Liver (tissue), 9 donors: ENCODE results near the gene OR10A2. TPM values are rescaled to one million over a fixed set of nuclear protein-coding genes. Genes with fewer than 3 reads are reported as not detected.

Experiments used
- DNase-seq: peaks from one replicate; pipeline ENCODE4 v3.0.0-alpha.2; 2017; ENCODE audit warnings: low spot score
- H3K27ac ChIP-seq, 2 donors: one replicate each; pipeline ENCODE4 v1.7.0; 2013; ENCODE audit warnings: inconsistent platforms in 2 of 2, low read length in 2 of 2, control low read depth in 1 of 2, low read depth in 1 of 2, mild to moderate bottlenecking in 1 of 2
- H3K27me3 ChIP-seq, 4 donors: one replicate each; pipeline versions ENCODE4 v1.6.1 to v1.7.0; 2013; ENCODE audit warnings: low read length in 3 of 4, inconsistent platforms in 1 of 4, mild to moderate bottlenecking in 1 of 4, moderate library complexity in 1 of 4; ENCODE audit not compliant: control insufficient read depth in 4 of 4, insufficient read depth in 4 of 4
- H3K36me3 ChIP-seq, 4 donors: one replicate each; pipeline versions ENCODE4 v1.6.1 to v1.7.0; 2013; ENCODE audit warnings: low read length in 3 of 4, mild to moderate bottlenecking in 3 of 4, low read depth in 1 of 4, moderate library complexity in 1 of 4; ENCODE audit not compliant: control insufficient read depth in 4 of 4, insufficient read depth in 3 of 4
- H3K4me1 ChIP-seq, 4 donors: one replicate each; pipeline versions ENCODE4 v1.6.1 to v1.7.0; 2013; ENCODE audit warnings: low read length in 3 of 4, mild to moderate bottlenecking in 3 of 4, moderate library complexity in 1 of 4; ENCODE audit not compliant: control insufficient read depth in 4 of 4, insufficient read depth in 4 of 4
- H3K4me3 ChIP-seq, 3 donors: one replicate each; pipeline versions ENCODE4 v1.6.1 to v1.7.0; 2013; ENCODE audit warnings: low read length in 3 of 3, control low read depth in 1 of 3, low read depth in 1 of 3, mild to moderate bottlenecking in 1 of 3
- H3K9ac ChIP-seq, 2 donors: one replicate each; pipeline ENCODE4 v1.7.0; 2013; ENCODE audit warnings: low read length in 2 of 2, mild to moderate bottlenecking in 2 of 2, moderate library complexity in 2 of 2, control low read depth in 1 of 2, low read depth in 1 of 2
- H3K9me3 ChIP-seq, 4 donors: one replicate each; pipeline versions ENCODE4 v1.6.1 to v1.7.0; 2013; ENCODE audit warnings: low read length in 3 of 4; ENCODE audit not compliant: control insufficient read depth in 4 of 4
- EGR1 ChIP-seq, 2 donors: IDR thresholded peaks; 2 replicates each; pipeline ENCODE4 v1.6.1; 2016 to 2018; ENCODE audit warnings: antibody characterized with exemption in 2 of 2, low read depth in 2 of 2
- FOXA1 ChIP-seq: IDR thresholded peaks from 2 replicates; pipeline ENCODE4 v1.6.1; 2016; ENCODE audit warnings: antibody characterized with exemption
- FOXA2 ChIP-seq: IDR thresholded peaks from 2 replicates; pipeline ENCODE4 v1.6.1; 2016; ENCODE audit warnings: antibody characterized with exemption
- GABPA ChIP-seq, 2 donors: IDR thresholded peaks in 1 of 2; conservative IDR thresholded peaks in 1 of 2; 2 replicates each; pipeline ENCODE4 v1.6.1; 2016; ENCODE audit warnings: antibody characterized with exemption in 2 of 2, mild to moderate bottlenecking in 1 of 2, moderate library complexity in 1 of 2
- HNF4A ChIP-seq, 2 donors: conservative IDR thresholded peaks; 2 replicates each; pipeline ENCODE4 v1.6.1; 2016; ENCODE audit warnings: antibody characterized with exemption in 2 of 2, mild to moderate bottlenecking in 2 of 2
- HNF4G ChIP-seq: IDR thresholded peaks from 2 replicates; pipeline ENCODE4 v1.6.1; 2016; ENCODE audit warnings: antibody characterized with exemption
- JUND ChIP-seq, 2 donors: IDR thresholded peaks; 2 replicates each; pipeline ENCODE4 v1.6.1; 2016; ENCODE audit warnings: antibody characterized with exemption in 2 of 2
- NR2F2 ChIP-seq: IDR thresholded peaks from 2 replicates; pipeline ENCODE4 v1.6.1; 2016; ENCODE audit warnings: antibody characterized with exemption
- RAD21 ChIP-seq, 2 donors: IDR thresholded peaks; 2 replicates each; pipeline ENCODE4 v1.6.1; 2016; ENCODE audit warnings: antibody characterized with exemption in 2 of 2, mild to moderate bottlenecking in 2 of 2
- RXRA ChIP-seq, 2 donors: IDR thresholded peaks; 2 replicates each; pipeline ENCODE4 v1.6.1; 2017 to 2018; ENCODE audit warnings: antibody characterized with exemption in 2 of 2, mild to moderate bottlenecking in 1 of 2
- SP1 ChIP-seq: IDR thresholded peaks from 2 replicates; pipeline ENCODE4 v1.6.1; 2018; ENCODE audit warnings: antibody characterized with exemption, mild to moderate bottlenecking
- TAF1 ChIP-seq: conservative IDR thresholded peaks from 2 replicates; pipeline ENCODE4 v1.6.1; 2016; ENCODE audit warnings: antibody characterized with exemption, mild to moderate bottlenecking
- YY1 ChIP-seq: IDR thresholded peaks from 2 replicates; pipeline ENCODE4 v1.6.1; 2016; ENCODE audit warnings: antibody characterized with exemption, mild to moderate bottlenecking
- WGBS: extraction: QIAGEN DNeasy Blood & Tissue Kit; methylation state at CpG from one replicate; pipeline ENCODE4 v1.1.7; 2013; 5-methylcytosine and 5-hydroxymethylcytosine counted together
- polyA plus RNA-seq, 2 donors: library from polyadenylated mRNA; stranded (reverse) in 1 of 2; unstranded in 1 of 2; fragments of 200-250 nt in 1 of 2; fragments of >200 nt in 1 of 2; fragmentation: Nextera tagmentation in 1 of 2; extraction: Ambion mirVana in 1 of 2; gene quantifications; one replicate each; pipeline versions ENCODE4 v1.2.1 to v1.2.3, GENCODE V29; 2013 to 2015
- total RNA-seq, 2 donors: library from RNA; depleted of rRNA; stranded (reverse); fragments of >200 nt; gene quantifications; one replicate each; pipeline ENCODE4 v1.2.3, GENCODE V29; 2014
- TF ChIP-seq, protein P1 (sequence below): IDR thresholded peaks from 2 replicates; pipeline ENCODE4 v1.6.1; 2016; ENCODE audit warnings: antibody characterized with exemption
- TF ChIP-seq, protein P2 (sequence below): IDR thresholded peaks from 2 replicates; pipeline ENCODE4 v1.6.1; 2016; ENCODE audit warnings: antibody characterized with exemption, mild to moderate bottlenecking
- TF ChIP-seq, protein P3 (sequence below): IDR thresholded peaks from 2 replicates; pipeline ENCODE4 v1.6.1; 2016; ENCODE audit warnings: antibody characterized with exemption
- TF ChIP-seq, protein P4 (sequence below): IDR thresholded peaks from 2 replicates; pipeline ENCODE4 v1.6.1; 2016; ENCODE audit warnings: antibody characterized with exemption
- TF ChIP-seq, protein P5 (sequence below): fragments of 150-350 bp; IDR thresholded peaks from 2 replicates; pipeline ENCODE4 v1.5.1; 2017; ENCODE audit warnings: improper control_type of control experiment, low read depth, low read length; ENCODE audit not compliant: missing input control
- donor health status: healthy.
- donor health status: healthy.
- donor health status: healthy.
- donor health status: healthy.
- donor health status: healthy.

The OR10A2 gene
- total and polyA plus RNA-seq, 4 donors: not detected

DNA sequence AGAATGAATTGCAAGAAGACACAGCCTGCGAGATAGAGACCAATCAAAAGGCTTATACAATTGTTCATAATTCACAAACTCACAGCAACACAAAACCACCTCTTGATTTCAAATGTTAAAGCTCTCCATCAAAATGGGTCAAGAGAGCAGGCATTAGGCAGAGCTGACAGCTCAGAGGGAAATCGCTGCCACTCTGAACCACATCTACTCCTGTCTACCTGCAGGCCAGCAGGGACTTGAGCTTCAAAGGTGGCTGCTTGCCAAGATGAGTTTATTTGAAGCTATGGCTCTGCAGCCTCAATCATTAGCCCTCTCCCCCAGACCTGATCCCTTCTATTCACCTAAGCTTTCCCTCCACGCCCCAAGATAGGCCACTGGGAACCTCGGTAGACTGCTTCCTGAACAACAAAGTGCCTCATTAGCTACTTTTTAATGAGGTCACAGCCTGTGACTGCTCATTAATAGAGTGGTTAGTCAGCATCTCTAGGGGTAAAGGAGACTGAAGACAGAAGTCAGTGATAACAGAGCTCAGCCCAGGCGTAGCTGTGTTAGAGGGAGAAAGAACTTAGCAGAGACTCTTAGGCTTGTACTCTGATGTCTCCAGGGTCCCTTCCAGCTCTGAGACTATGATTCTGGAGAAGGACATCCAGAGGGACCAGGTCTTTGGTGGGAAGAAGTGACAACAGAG, 38.6 kb upstream of the OR10A2 start (continued):
- TF ChIP-seq NR2F2 (no peak), HNF4G (no peak)

DNA sequence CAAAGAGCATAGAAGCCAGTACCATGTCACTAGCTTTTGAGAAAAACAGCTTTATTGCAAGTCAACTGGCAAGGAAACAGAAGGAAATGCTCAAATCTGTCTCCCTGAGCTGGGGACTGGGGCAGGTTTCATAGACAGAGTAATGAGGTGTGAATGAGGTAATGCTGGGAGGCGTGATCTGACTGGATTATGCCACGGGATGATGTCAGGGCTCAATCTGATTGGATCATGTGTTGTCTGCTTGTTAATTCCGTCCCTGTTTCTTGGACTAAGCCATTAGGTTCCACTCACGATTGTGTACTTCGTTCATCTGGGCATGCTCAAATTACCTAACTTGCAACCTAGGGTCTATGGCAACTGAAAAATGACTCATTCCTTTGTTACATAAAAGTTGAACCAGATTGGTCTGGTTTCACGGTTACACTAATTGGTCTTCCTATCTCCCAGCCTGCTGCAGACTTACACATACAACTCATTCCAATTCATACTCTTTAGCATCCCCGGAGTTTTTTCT, 37.6 kb upstream of the OR10A2 start:
- no peak for DNase-seq
- Histone ChIP-seq H3K4me3 (no peak overlapping the region), H3K27ac (no peak overlapping the region), H3K9me3 (peaks cover 0 to 5% (median 0%) of the 10 kb centered on the region in 4 donors), H3K4me1 (no peaks in the 10 kb centered on the region), H3K36me3 (no peaks in the 10 kb centered on the region), H3K9ac (no peak overlapping the region), H3K27me3 (peaks cover 0 to 4% (median 0%) of the 10 kb centered on the region in 4 donors)
- no peak for TF ChIP-seq RAD21 (IDR thresholded peaks at IDR 0.05)
- TF ChIP-seq YY1: no peak
- no peak for TF ChIP-seq EGR1 (IDR thresholded peaks at IDR 0.05; ENCODE audit: low read depth in 2 of 2)
- no peak for TF ChIP-seq HNF4A (conservative IDR thresholded peaks at IDR 0.05)
- TF ChIP-seq, protein P1, sequence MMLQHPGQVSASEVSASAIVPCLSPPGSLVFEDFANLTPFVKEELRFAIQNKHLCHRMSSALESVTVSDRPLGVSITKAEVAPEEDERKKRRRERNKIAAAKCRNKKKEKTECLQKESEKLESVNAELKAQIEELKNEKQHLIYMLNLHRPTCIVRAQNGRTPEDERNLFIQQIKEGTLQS: no peak
- TF ChIP-seq, protein P2, sequence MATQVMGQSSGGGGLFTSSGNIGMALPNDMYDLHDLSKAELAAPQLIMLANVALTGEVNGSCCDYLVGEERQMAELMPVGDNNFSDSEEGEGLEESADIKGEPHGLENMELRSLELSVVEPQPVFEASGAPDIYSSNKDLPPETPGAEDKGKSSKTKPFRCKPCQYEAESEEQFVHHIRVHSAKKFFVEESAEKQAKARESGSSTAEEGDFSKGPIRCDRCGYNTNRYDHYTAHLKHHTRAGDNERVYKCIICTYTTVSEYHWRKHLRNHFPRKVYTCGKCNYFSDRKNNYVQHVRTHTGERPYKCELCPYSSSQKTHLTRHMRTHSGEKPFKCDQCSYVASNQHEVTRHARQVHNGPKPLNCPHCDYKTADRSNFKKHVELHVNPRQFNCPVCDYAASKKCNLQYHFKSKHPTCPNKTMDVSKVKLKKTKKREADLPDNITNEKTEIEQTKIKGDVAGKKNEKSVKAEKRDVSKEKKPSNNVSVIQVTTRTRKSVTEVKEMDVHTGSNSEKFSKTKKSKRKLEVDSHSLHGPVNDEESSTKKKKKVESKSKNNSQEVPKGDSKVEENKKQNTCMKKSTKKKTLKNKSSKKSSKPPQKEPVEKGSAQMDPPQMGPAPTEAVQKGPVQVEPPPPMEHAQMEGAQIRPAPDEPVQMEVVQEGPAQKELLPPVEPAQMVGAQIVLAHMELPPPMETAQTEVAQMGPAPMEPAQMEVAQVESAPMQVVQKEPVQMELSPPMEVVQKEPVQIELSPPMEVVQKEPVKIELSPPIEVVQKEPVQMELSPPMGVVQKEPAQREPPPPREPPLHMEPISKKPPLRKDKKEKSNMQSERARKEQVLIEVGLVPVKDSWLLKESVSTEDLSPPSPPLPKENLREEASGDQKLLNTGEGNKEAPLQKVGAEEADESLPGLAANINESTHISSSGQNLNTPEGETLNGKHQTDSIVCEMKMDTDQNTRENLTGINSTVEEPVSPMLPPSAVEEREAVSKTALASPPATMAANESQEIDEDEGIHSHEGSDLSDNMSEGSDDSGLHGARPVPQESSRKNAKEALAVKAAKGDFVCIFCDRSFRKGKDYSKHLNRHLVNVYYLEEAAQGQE: no peak
- TF ChIP-seq, protein P3, sequence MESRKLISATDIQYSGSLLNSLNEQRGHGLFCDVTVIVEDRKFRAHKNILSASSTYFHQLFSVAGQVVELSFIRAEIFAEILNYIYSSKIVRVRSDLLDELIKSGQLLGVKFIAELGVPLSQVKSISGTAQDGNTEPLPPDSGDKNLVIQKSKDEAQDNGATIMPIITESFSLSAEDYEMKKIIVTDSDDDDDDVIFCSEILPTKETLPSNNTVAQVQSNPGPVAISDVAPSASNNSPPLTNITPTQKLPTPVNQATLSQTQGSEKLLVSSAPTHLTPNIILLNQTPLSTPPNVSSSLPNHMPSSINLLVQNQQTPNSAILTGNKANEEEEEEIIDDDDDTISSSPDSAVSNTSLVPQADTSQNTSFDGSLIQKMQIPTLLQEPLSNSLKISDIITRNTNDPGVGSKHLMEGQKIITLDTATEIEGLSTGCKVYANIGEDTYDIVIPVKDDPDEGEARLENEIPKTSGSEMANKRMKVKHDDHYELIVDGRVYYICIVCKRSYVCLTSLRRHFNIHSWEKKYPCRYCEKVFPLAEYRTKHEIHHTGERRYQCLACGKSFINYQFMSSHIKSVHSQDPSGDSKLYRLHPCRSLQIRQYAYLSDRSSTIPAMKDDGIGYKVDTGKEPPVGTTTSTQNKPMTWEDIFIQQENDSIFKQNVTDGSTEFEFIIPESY: no peak
- TF ChIP-seq, protein P4, sequence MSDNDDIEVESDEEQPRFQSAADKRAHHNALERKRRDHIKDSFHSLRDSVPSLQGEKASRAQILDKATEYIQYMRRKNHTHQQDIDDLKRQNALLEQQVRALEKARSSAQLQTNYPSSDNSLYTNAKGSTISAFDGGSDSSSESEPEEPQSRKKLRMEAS: no peak
- TF ChIP-seq JUND (IDR thresholded peaks at IDR 0.05): no peak
- TF ChIP-seq FOXA1: no peak
- no peak for TF ChIP-seq TAF1
- TF ChIP-seq GABPA (IDR thresholded peaks at IDR 0.05 in 1 of 2, conservative IDR thresholded peaks at IDR 0.05 in 1 of 2): no peak
- TF ChIP-seq SP1: no peak
- no peak for TF ChIP-seq NR2F2
- TF ChIP-seq FOXA2: no peak
- TF ChIP-seq, protein P5, sequence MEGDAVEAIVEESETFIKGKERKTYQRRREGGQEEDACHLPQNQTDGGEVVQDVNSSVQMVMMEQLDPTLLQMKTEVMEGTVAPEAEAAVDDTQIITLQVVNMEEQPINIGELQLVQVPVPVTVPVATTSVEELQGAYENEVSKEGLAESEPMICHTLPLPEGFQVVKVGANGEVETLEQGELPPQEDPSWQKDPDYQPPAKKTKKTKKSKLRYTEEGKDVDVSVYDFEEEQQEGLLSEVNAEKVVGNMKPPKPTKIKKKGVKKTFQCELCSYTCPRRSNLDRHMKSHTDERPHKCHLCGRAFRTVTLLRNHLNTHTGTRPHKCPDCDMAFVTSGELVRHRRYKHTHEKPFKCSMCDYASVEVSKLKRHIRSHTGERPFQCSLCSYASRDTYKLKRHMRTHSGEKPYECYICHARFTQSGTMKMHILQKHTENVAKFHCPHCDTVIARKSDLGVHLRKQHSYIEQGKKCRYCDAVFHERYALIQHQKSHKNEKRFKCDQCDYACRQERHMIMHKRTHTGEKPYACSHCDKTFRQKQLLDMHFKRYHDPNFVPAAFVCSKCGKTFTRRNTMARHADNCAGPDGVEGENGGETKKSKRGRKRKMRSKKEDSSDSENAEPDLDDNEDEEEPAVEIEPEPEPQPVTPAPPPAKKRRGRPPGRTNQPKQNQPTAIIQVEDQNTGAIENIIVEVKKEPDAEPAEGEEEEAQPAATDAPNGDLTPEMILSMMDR: no peak
- no peak for TF ChIP-seq HNF4G
- no peak for TF ChIP-seq RXRA (IDR thresholded peaks at IDR 0.05)
- WGBS: 78% methylated on average over 7 of the region's 7 CpGs
